HUES6 (cell line): ENCODE measurements around the gene IMPG2.

Experiments
- H3K27ac ChIP-seq: 2 replicates; pipeline ENCODE4 v1.7.0; 2013; ENCODE audit warnings: low read depth, mild to moderate bottlenecking, low read length, inconsistent platforms
- H3K27me3 ChIP-seq: 2 replicates; pipeline ENCODE4 v1.6.1; 2013; ENCODE audit warnings: low read length; ENCODE audit not compliant: control insufficient read depth, insufficient read depth
- H3K36me3 ChIP-seq: 2 replicates; pipeline ENCODE4 v1.6.1; 2013; ENCODE audit warnings: low read length; ENCODE audit not compliant: control insufficient read depth, insufficient read depth
- H3K4me1 ChIP-seq: 2 replicates; pipeline ENCODE4 v1.6.1; 2013; ENCODE audit warnings: low read length; ENCODE audit not compliant: control insufficient read depth, insufficient read depth
- H3K4me3 ChIP-seq: 2 replicates; pipeline ENCODE4 v1.5.1; 2013; ENCODE audit warnings: low read depth, low read length
- H3K9ac ChIP-seq: one replicate; pipeline ENCODE4 v1.6.1; 2013; ENCODE audit warnings: mild to moderate bottlenecking, low read length
- H3K9me3 ChIP-seq: 2 replicates; pipeline ENCODE4 v1.6.1; 2013; ENCODE audit warnings: low read depth, low read length; ENCODE audit not compliant: control insufficient read depth, insufficient read depth

IMPG2 gene

DNA sequence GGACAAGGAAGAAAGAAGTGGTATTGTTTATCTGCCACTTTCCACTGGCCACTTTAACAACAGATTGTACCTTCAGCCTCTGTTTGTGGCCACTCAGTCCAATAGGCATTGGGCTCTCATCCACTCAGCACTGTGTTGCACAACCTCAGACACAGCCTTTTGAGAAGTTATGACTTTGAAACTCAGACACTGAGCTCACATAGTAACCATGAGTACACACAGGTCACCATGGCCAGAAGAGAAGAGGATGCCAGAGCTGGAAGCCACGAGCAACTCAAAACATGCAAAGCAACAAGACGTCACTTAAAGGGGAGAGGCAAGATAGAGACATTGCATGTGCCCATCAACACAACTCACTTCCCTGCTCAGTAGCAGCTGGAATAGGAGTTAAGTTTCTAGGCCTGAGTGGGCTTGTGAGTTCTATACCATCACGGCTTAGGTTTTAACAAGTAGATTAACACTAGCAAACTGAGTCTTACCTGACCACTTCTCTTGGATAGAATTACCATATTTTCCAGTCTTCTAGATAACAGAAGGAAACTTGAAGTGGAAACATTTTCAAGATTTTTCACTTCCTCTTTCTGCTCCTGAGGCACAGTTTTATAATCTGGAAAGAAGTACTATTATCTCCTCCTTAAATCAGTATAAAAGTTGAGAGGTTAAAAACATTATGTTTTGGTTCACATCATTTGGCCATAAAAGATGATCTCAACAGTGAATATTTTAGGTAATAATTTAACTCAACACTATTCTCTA lies 103.5 kb downstream of the IMPG2 start:
- Histone ChIP-seq H3K36me3 (no peaks in the 10 kb centered on the region), H3K27ac (no peak overlapping the region), H3K4me3 (no peak overlapping the region), H3K4me1 (no peaks in the 10 kb centered on the region), H3K9me3 (peaks cover 41% of the 10 kb centered on the region), H3K27me3 (no peaks in the 10 kb centered on the region), H3K9ac (no peak overlapping the region)

DNA sequence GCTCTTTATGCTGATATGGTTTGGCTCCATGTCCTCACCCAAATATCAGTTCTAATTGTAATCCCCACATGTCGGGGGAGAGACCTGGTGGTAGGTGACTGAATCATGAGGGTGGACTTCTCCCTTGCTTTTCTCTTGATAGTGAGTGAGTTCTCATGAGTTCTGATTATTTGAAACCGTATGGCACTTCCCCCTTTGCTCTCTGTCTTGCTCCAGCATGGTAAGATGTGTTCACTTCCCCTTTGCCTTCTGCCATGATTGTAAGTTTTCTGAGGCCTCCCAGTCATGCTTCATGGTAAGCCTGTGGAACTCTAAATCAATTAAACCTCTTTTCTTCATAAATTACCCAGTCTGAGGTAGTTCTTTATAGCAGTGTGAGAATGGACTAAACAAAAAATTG lies 107.6 kb downstream of the IMPG2 start:
- no peak overlapping the region for H3K4me3 ChIP-seq
- no peak overlapping the region for H3K27ac ChIP-seq
- no peaks in the 10 kb centered on the region for H3K27me3 ChIP-seq
- H3K36me3 ChIP-seq: no peaks in the 10 kb centered on the region
- H3K4me1 ChIP-seq: no peaks in the 10 kb centered on the region
- H3K9me3 ChIP-seq: peaks cover 30% of the 10 kb centered on the region
- H3K9ac ChIP-seq: no peak overlapping the region

- no peaks in the 10 kb centered on the region for H3K36me3 ChIP-seq
- H3K9ac ChIP-seq: no peak overlapping the region
- H3K9me3 ChIP-seq: no peaks in the 10 kb centered on the region
- no peak overlapping the region for H3K27ac ChIP-seq
- peaks cover 3% of the 10 kb centered on the region; the same call in 1 of the 2 replicates for H3K4me1 ChIP-seq
- no peak overlapping the region for H3K4me3 ChIP-seq
- no peaks in the 10 kb centered on the region for H3K27me3 ChIP-seq
Observed at GRCh38 chr3:101204246-101204645, 116.1 kb downstream of the IMPG2 start.

GRCh38 chr3:101203411-101203810 lies 117.0 kb downstream of the IMPG2 start:
- H3K27me3 ChIP-seq: no peaks in the 10 kb centered on the region
- no peaks in the 10 kb centered on the region for H3K9me3 ChIP-seq
- H3K4me1 ChIP-seq: peaks cover 3% of the 10 kb centered on the region; the same call in 1 of the 2 replicates
- H3K36me3 ChIP-seq: no peaks in the 10 kb centered on the region
- H3K4me3 ChIP-seq: no peak overlapping the region
- no peak overlapping the region for H3K27ac ChIP-seq
- no peak overlapping the region for H3K9ac ChIP-seq

GRCh38 chr3:101202640-101203039 lies 117.7 kb downstream of the IMPG2 start:
- H3K27me3 ChIP-seq: no peaks in the 10 kb centered on the region
- no peaks in the 10 kb centered on the region for H3K9me3 ChIP-seq
- no peaks in the 10 kb centered on the region for H3K36me3 ChIP-seq
- no peak overlapping the region for H3K9ac ChIP-seq
- no peak overlapping the region for H3K27ac ChIP-seq
- peaks cover 3% of the 10 kb centered on the region; the same call in 1 of the 2 replicates for H3K4me1 ChIP-seq
- H3K4me3 ChIP-seq: no peak overlapping the region

GRCh38 chr3:101200461-101200860 lies 119.9 kb downstream of the IMPG2 start:
- H3K4me3 ChIP-seq: no peak overlapping the region
- H3K36me3 ChIP-seq: no peaks in the 10 kb centered on the region
- peaks cover 3% of the 10 kb centered on the region; the same call in 1 of the 2 replicates for H3K4me1 ChIP-seq
- H3K27me3 ChIP-seq: no peaks in the 10 kb centered on the region
- H3K27ac ChIP-seq: no peak overlapping the region
- no peak overlapping the region for H3K9ac ChIP-seq
- no peaks in the 10 kb centered on the region for H3K9me3 ChIP-seq

- no peaks in the 10 kb centered on the region for H3K27me3 ChIP-seq
- no peaks in the 10 kb centered on the region for H3K4me1 ChIP-seq
- H3K4me3 ChIP-seq: no peak overlapping the region
- H3K9ac ChIP-seq: no peak overlapping the region
- H3K36me3 ChIP-seq: no peaks in the 10 kb centered on the region
- H3K9me3 ChIP-seq: no peaks in the 10 kb centered on the region
- H3K27ac ChIP-seq: no peak overlapping the region
Observed at GRCh38 chr3:101195951-101196713, 124.2 kb downstream of the IMPG2 start.

DNA sequence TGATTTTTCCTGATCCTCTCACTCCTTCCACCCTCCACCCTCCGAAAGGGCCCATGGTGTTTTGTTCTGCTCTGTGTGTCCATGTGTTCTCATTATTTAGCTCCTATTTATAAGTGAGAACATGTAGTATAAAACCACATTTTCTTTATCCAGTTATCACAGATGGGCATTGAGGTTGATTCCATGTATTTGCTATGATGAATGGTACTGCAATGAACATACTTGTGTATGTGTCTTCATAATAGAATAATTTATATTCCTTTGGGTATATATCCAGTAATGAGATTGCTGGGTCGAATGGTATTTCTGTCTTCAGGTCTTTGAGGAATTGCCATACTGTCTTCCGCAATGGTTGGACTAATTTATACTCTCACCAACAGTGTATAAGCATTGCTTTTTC lies 126.0 kb downstream of the IMPG2 start:
- H3K36me3 ChIP-seq: no peaks in the 10 kb centered on the region
- no peak overlapping the region for H3K27ac ChIP-seq
- H3K4me1 ChIP-seq: no peaks in the 10 kb centered on the region
- no peak overlapping the region for H3K9ac ChIP-seq
- H3K27me3 ChIP-seq: no peaks in the 10 kb centered on the region
- H3K9me3 ChIP-seq: no peaks in the 10 kb centered on the region
- no peak overlapping the region for H3K4me3 ChIP-seq

- Histone ChIP-seq H3K9me3 (no peaks in the 10 kb centered on the region), H3K27me3 (no peaks in the 10 kb centered on the region), H3K4me3 (no peak overlapping the region), H3K27ac (no peak overlapping the region), H3K36me3 (no peaks in the 10 kb centered on the region), H3K4me1 (no peaks in the 10 kb centered on the region), H3K9ac (no peak overlapping the region)
Observed at GRCh38 chr3:101193957-101194356, 126.4 kb downstream of the IMPG2 start.

GRCh38 chr3:101189796-101190195 lies 130.6 kb downstream of the IMPG2 start:
- Histone ChIP-seq H3K4me3 (no peak overlapping the region), H3K36me3 (no peaks in the 10 kb centered on the region), H3K27ac (no peak overlapping the region), H3K4me1 (no peaks in the 10 kb centered on the region), H3K9ac (no peak overlapping the region), H3K27me3 (no peaks in the 10 kb centered on the region), H3K9me3 (no peaks in the 10 kb centered on the region)

DNA sequence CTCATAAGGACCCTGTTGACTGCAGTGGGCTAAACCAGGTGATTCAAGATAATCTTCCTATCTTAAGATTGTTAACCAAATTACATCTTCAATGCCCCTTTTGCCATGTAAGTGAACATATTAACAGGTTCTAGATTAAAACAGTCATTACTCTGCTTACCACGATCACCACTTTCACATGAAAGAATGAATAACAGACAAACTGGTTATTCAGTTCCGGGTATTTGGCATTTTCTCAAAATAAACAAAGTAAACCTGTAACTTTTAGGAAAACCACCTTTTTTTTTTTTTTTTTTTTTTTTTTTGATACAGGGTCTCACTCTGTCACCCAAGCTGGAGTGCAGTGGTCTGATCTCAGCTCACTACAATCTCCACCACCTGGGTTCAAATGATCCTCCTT lies 131.2 kb downstream of the IMPG2 start:
- H3K9ac ChIP-seq: no peak overlapping the region

More for the DNA sequence above, 131.2 kb downstream of the IMPG2 start:
- no peaks in the 10 kb centered on the region for H3K4me1 ChIP-seq
- no peak overlapping the region for H3K4me3 ChIP-seq
- H3K36me3 ChIP-seq: no peaks in the 10 kb centered on the region
- no peaks in the 10 kb centered on the region for H3K27me3 ChIP-seq
- H3K27ac ChIP-seq: no peak overlapping the region
- H3K9me3 ChIP-seq: no peaks in the 10 kb centered on the region
